ENCODE results near the gene RPL10A. TPM values are rescaled to one million over a fixed set of nuclear protein-coding genes. Genes with fewer than 3 reads are reported as not detected.

The RPL10A gene
- total and polyA plus RNA-seq, 2 of the 13 experiments (the other 11 are each of a cell fraction or from before 2014, with no cell fraction given), result 1,854 to 2,726 TPM

DNA sequence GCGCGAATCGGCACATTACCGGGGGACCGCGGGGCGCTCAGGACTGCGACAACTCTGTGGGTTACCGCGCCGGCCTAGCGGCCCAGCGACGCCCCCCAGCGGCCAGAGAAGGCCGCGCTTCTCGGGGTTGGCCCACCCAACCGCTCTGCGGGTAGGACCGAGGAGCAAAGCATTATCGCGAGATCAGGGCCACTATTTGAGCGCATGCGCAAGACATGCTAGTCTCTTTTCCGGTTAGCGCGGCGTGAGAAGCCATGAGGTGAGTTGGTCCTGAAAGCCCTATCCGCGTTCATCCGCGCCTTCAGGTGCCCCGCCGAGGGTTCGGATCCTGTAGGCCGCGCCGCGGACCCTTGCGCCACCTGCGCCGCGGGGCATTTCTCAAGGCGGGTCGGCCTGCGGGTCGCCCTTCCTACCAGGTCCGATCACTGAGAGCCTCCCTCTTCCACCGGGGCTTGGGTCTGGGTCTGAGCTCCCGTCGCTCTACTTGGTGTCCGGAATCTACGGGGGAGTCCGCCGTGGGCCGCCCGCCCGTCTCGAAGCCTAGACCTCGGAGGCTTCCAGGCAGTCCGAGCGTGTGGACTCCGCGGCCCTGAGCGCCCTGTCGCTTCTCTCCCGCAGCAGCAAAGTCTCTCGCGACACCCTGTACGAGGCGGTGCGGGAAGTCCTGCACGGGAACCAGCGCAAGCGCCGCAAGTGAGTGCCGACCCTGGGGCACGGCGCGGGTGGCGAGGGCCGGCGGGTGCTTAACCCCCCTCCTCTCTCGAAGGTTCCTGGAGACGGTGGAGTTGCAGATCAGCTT lies at the start of gene RPL10A (continued):
- TF ChIP-seq ZBTB44 (CRISPR knock-in tag; IDR thresholded peaks at IDR 0.05) (no peak), ZNF550 (CRISPR knock-in tag; IDR thresholded peaks at IDR 0.05; ENCODE audit: borderline replicate concordance) (peak; percentile 94; the same call in 1 of the 2 replicates), PAX8 (CRISPR knock-in tag; IDR thresholded peaks at IDR 0.05; ENCODE audit: borderline replicate concordance) (0 out of 2 replicates have a peak, but pooled peaks have one; percentile 27), TSC22D2 (CRISPR knock-in tag; IDR thresholded peaks at IDR 0.05; ENCODE audit: borderline replicate concordance) (peak; percentile 98), PATZ1 (CRISPR knock-in tag; IDR thresholded peaks at IDR 0.05) (peak; percentile 75), HINFP (CRISPR knock-in tag; IDR thresholded peaks at IDR 0.05; ENCODE audit: low read depth) (peak; percentile 59; the same call in 1 of the 2 replicates), POLR2A (IDR thresholded peaks at IDR 0.05; ENCODE audit: insufficient read depth in 1 of 2, low read depth in 2 of 2, low read length in 2 of 2) (peak in 1 of 2 experiments; percentile 100; a peak in 2 of 4 replicates), ZNF615 (CRISPR knock-in tag; IDR thresholded peaks at IDR 0.05; ENCODE audit: borderline replicate concordance) (0 out of 2 replicates have a peak, but pooled peaks have one; percentile 9), DMTF1 (CRISPR knock-in tag; IDR thresholded peaks at IDR 0.05) (no peak), MED13 (CRISPR knock-in tag; IDR thresholded peaks at IDR 0.05) (peak; percentile 79; the same call in 1 of the 2 replicates), ELK4 (CRISPR knock-in tag; IDR thresholded peaks at IDR 0.05; ENCODE audit: borderline replicate concordance) (peak; percentile 78; the same call in 1 of the 2 replicates), RCOR2 (CRISPR knock-in tag; IDR thresholded peaks at IDR 0.05) (no peak), ZBTB21 (CRISPR knock-in tag; IDR thresholded peaks at IDR 0.05) (no peak), HOXA7 (CRISPR knock-in tag; IDR thresholded peaks at IDR 0.05) (no peak), ZNF331 (CRISPR knock-in tag; IDR thresholded peaks at IDR 0.05) (peak; percentile 95), NFYC (CRISPR knock-in tag; IDR thresholded peaks at IDR 0.05) (no peak; the same call in none of the 2 replicates), HDAC6 (IDR thresholded peaks at IDR 0.05; ENCODE audit: low read depth, low read length) (0 out of 2 replicates have a peak, but pooled peaks have one; percentile 62), POLR2G (IDR thresholded peaks at IDR 0.05; ENCODE audit: low read depth, low read length) (peak; percentile 100)
- TF ChIP-seq, protein P1, sequence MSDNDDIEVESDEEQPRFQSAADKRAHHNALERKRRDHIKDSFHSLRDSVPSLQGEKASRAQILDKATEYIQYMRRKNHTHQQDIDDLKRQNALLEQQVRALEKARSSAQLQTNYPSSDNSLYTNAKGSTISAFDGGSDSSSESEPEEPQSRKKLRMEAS (IDR thresholded peaks at IDR 0.05), result peak; percentile 98
